Fibroblast of peridontal ligament (primary cell): ENCODE measurements around the gene ARL15.

Source experiments
- DNase-seq: peaks from one replicate; pipeline ENCODE4 v3.0.0-alpha.2; 2010; ENCODE audit errors: extremely low read depth

ARL15 gene

GRCh38 chr5:54207566-54207965 lies 102.8 kb downstream of the ARL15 start:
- no peak for DNase-seq

GRCh38 chr5:54206580-54207229 lies 103.7 kb downstream of the ARL15 start:
- no peak for DNase-seq

- DNase-seq, result no peak
Measured at GRCh38 chr5:54205918-54206317, 104.5 kb downstream of the ARL15 start.

GRCh38 chr5:54205453-54205852 lies 104.9 kb downstream of the ARL15 start:
- no peak for DNase-seq

GRCh38 chr5:54197018-54197417 lies 113.4 kb downstream of the ARL15 start:
- no peak for DNase-seq

GRCh38 chr5:54195701-54196100 lies 114.7 kb downstream of the ARL15 start:
- no peak for DNase-seq

- peak; percentile 38 for DNase-seq
Measured at GRCh38 chr5:54194318-54194717, 116.1 kb downstream of the ARL15 start.

GRCh38 chr5:54187694-54188093 lies 122.7 kb downstream of the ARL15 start:
- no peak for DNase-seq

GRCh38 chr5:54186912-54187445 lies 123.4 kb downstream of the ARL15 start:
- DNase-seq, result peak; percentile 19

GRCh38 chr5:54186108-54186507 lies 124.3 kb downstream of the ARL15 start:
- no peak for DNase-seq

GRCh38 chr5:54184806-54185205 lies 125.6 kb downstream of the ARL15 start:
- no peak for DNase-seq

GRCh38 chr5:54180630-54181031 lies 129.7 kb downstream of the ARL15 start:
- no peak for DNase-seq

- no peak for DNase-seq
Measured at GRCh38 chr5:54178991-54179390, 131.4 kb downstream of the ARL15 start.

GRCh38 chr5:54178207-54178606 lies 132.2 kb downstream of the ARL15 start:
- no peak for DNase-seq

GRCh38 chr5:54177058-54177457 lies 133.3 kb downstream of the ARL15 start:
- DNase-seq, result no peak

GRCh38 chr5:54176066-54176830 lies 134.1 kb downstream of the ARL15 start:
- no peak for DNase-seq

GRCh38 chr5:54173251-54173650 lies 137.1 kb downstream of the ARL15 start:
- DNase-seq, result no peak

- peak; percentile 41 for DNase-seq
Measured at GRCh38 chr5:54171645-54172384, 138.6 kb downstream of the ARL15 start.

GRCh38 chr5:54165687-54166086 lies 144.7 kb downstream of the ARL15 start:
- no peak for DNase-seq

- DNase-seq, result no peak
Measured at GRCh38 chr5:54162184-54162583, 148.2 kb downstream of the ARL15 start.

- DNase-seq, result no peak
Measured at GRCh38 chr5:54160329-54160728, 150.0 kb downstream of the ARL15 start.

GRCh38 chr5:54159893-54160195 lies 150.5 kb downstream of the ARL15 start:
- DNase-seq, result no peak
